Right lobe of liver (tissue), 6 donors: Measurements from ENCODE around the gene CASD1. TPM values are rescaled to one million over a fixed set of nuclear protein-coding genes. Genes with fewer than 3 reads are reported as not detected.

Experiments used
- ATAC-seq, 4 donors: fragments of 200-7000 bp; cut with Tn5 transposase; one replicate each; pipeline ENCODE4 v1.9.1; 2020; ENCODE audit warnings: mild to moderate bottlenecking in 4 of 4, moderate library complexity in 4 of 4
- DNase-seq, 3 donors: peaks; one replicate each; pipeline ENCODE4 v3.0.0-alpha.2; 2020
- H3K27ac ChIP-seq, 3 donors: fragments of 200-600 bp; one replicate each; pipeline ENCODE4 v1.8.0; 2022
- H3K27me3 ChIP-seq, 2 donors: fragments of 200-600 bp; one replicate each; pipeline ENCODE4 v1.8.0; 2022
- H3K36me3 ChIP-seq, 4 donors: fragments of 200-600 bp; sonication (generic) in 1 of 4; one replicate each; pipeline versions ENCODE4 v1.5.1 to v1.8.0; 2017 to 2022; ENCODE audit warnings: control low read depth in 1 of 4
- H3K4me1 ChIP-seq, 4 donors: fragments of 200-600 bp; sonication (generic) in 1 of 4; one replicate each; pipeline versions ENCODE4 v1.5.1 to v1.8.0; 2017 to 2022; ENCODE audit warnings: control low read depth in 1 of 4
- H3K4me3 ChIP-seq, 3 donors: fragments of 200-600 bp; one replicate each; pipeline ENCODE4 v1.8.0; 2022
- H3K9me3 ChIP-seq, 4 donors: fragments of 200-600 bp; sonication (generic) in 1 of 4; one replicate each; pipeline versions ENCODE4 v1.5.1 to v1.8.0; 2017 to 2022; ENCODE audit warnings: control low read depth in 1 of 4
- CTCF ChIP-seq, 4 donors: fragments of 200-600 bp in 3 of 4; fragments of 450-650 bp in 1 of 4; IDR thresholded peaks; one replicate each; pipeline versions ENCODE4 v1.5.1 to v1.8.0; 2016 to 2022; ENCODE audit warnings: antibody characterized with exemption in 4 of 4, mild to moderate bottlenecking in 2 of 4
- POLR2A ChIP-seq: fragments of 450-650 bp; IDR thresholded peaks from one replicate; pipeline ENCODE4 v1.6.1; 2017; ENCODE audit warnings: antibody characterized with exemption, mild to moderate bottlenecking
- WGBS: methylation state at CpG from one replicate; pipeline ENCODE4 v1.1.6; 2018; ENCODE audit warnings: low coverage, low lambda C conversion rate; ENCODE audit not compliant: insufficient coverage; ENCODE audit errors: missing lambda C conversion rate; 5-methylcytosine and 5-hydroxymethylcytosine counted together
- intact Hi-C, 2 donors: fragments of 100-400 bp; cut with DNase I; formaldehyde crosslinking; loops; one replicate each; pipeline versions ENCODE4 v1.11.2 to v1.14.1; 2022
- total RNA-seq, 6 experiments: library from RNA; depleted of rRNA in 2 of 6; stranded (reverse); fragments of >200 nt in 2 of 6; fragmentation: NEBNext Ultra II Directional in 3 of 6; extraction: Animal tissue kit (Norgen Biotek cat#: 25700) in 3 of 6; gene quantifications; one replicate each; pipeline versions ENCODE4 v1.1.0 to v1.2.4, GENCODE V29; 2016 to 2023
- donor health status: DM: no; HTN: yes; CAD: no.
- donor health status: DM: no; HTN: no; CAD: no.
- donor health status: DM: no; HTN: no; CAD: no.
- donor health status: DM: no; HTN: yes; CAD: no.
- donor health status: DM: no; HTN: yes; CAD: no.

CASD1 gene
- total RNA-seq, 6 experiments from 2014 or later, result 4.5 to 10.4 (median 7.2) TPM

DNA sequence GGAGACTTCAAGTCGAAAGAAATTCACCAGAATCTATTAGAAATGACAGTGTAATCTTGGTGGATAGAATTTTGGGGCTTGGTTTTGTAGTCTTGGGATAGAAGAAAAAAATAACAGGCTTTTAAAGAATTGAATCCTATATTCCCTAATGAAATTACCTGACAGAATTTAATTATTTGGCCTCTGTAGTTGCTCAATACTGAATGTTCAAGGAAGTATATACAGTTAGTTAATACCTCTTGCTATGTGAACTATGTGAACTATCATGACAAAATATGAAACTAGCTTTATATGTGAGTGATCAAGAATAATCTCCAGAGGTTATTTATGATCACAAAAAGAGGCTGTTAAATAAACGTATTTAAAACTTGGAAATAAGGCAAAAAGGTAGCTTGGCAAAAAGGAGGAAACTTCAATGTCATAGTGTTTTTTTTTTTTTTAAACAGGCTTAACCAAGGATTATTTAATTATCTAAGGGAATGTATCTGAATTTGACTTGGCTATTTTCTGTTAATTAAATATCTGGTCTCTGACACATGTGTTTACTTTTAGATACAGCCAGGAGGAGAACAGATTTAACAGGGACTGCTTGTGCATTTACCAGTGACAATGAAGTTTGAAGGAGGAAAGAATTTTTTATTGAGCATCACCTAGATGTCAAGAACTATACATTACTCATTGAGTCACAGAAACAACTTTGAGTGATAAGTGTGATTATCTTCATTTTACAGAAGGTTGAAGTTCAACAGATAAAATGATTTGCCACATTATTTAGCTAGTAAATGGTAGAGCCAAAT lies 11.5 kb upstream of the CASD1 start:
- intact Hi-C loops, result no loop called here

DNA sequence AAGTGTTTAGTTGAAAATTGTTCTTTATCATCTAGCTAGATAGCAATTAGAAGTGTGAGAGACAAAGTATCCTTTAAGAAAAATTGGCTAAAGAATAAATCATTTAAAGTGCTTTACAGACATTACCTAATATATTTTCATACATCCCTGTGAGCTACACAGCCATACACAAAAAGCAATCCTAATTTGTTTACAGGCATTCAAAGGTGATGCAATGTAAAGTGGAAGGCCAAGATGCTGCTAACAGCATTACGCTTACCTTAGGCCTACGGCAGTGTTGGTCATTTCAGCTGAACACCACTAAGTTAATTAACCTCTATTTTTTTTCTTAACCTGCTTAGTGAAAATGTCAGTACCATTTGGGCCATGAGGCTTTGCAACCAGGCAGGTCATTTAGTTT lies 10.7 kb upstream of the CASD1 start:
- Histone ChIP-seq H3K4me3 (no peak overlapping the region), H3K27me3 (no peaks in the 10 kb centered on the region), H3K9me3 (no peaks in the 10 kb centered on the region), H3K27ac (no peak overlapping the region), H3K36me3 (no peaks in the 10 kb centered on the region), H3K4me1 (no peaks in the 10 kb centered on the region)
- intact Hi-C loops, result no loop called here
- ATAC-seq (no peak), DNase-seq (no peak)
- WGBS, result 90% methylated on average over 2 of the region's 2 CpGs
- no peak for TF ChIP-seq POLR2A
- TF ChIP-seq CTCF (IDR thresholded peaks at IDR 0.05), result no peak

More for the DNA sequence above, 11.5 kb upstream of the CASD1 start:
- 56% methylated on average over 1 of the region's 2 CpGs for WGBS
- no peak overlapping the region for H3K4me3 ChIP-seq
- no peaks in the 10 kb centered on the region for H3K36me3 ChIP-seq
- H3K9me3 ChIP-seq, result no peaks in the 10 kb centered on the region
- no peak overlapping the region for H3K27ac ChIP-seq
- H3K27me3 ChIP-seq, result no peaks in the 10 kb centered on the region
- ATAC-seq (no peak), DNase-seq (no peak)
- H3K4me1 ChIP-seq, result no peaks in the 10 kb centered on the region
- TF ChIP-seq CTCF (IDR thresholded peaks at IDR 0.05) (no peak), POLR2A (no peak)

GRCh38 chr7:94507462-94507861 lies 2.1 kb upstream of the CASD1 start:
- intact Hi-C loops, result no loop called here
- DNase-seq (no peak), ATAC-seq (no peak)
- WGBS, result 100% methylated on average over 1 of the region's 1 CpG
- H3K27me3 ChIP-seq, result no peaks in the 10 kb centered on the region
- H3K4me1 ChIP-seq, result peaks cover 0 to 9% (median 4%) of the 10 kb centered on the region in 4 donors
- H3K36me3 ChIP-seq, result no peaks in the 10 kb centered on the region
- no peak overlapping the region for H3K4me3 ChIP-seq
- no peaks in the 10 kb centered on the region for H3K9me3 ChIP-seq
- TF ChIP-seq POLR2A, result no peak
- no peak overlapping the region for H3K27ac ChIP-seq

GRCh38 chr7:94507962-94508361 lies 1.6 kb upstream of the CASD1 start:
- DNase-seq, result no peak
- no peak overlapping the region for H3K4me3 ChIP-seq
- intact Hi-C loops, result no loop called here
- H3K27ac ChIP-seq, result no peak overlapping the region
- no peak for TF ChIP-seq POLR2A
- no peak for TF ChIP-seq CTCF (IDR thresholded peaks at IDR 0.05)
- no peaks in the 10 kb centered on the region for H3K9me3 ChIP-seq
- H3K36me3 ChIP-seq, result no peaks in the 10 kb centered on the region
- peaks cover 0 to 9% (median 4%) of the 10 kb centered on the region in 4 donors for H3K4me1 ChIP-seq
- H3K27me3 ChIP-seq, result no peaks in the 10 kb centered on the region
- no peak for ATAC-seq

- 0% methylated on average over 1 of the region's 75 CpGs for WGBS
Measured at GRCh38 chr7:94509887-94510581, 425 bp downstream of the CASD1 start.

More at GRCh38 chr7:94509887-94510581, 425 bp downstream of the CASD1 start:
- peak; percentile 60 for TF ChIP-seq POLR2A
- TF ChIP-seq CTCF (IDR thresholded peaks at IDR 0.05), result peak in 3 of 4 donors; percentile 8 to 37 (median 20)
- peak overlapping the region; percentile 84 to 90 (median 87) for H3K4me3 ChIP-seq
- no peaks in the 10 kb centered on the region for H3K27me3 ChIP-seq
- ATAC-seq (peak; percentile 84 to 92 (median 88)), DNase-seq (peak; percentile 75 to 78 (median 75))
- H3K27ac ChIP-seq, result peak overlapping the region; percentile 81 to 88 (median 85)
- H3K4me1 ChIP-seq, result peaks cover 0 to 9% (median 4%) of the 10 kb centered on the region in 4 donors
- H3K36me3 ChIP-seq, result no peaks in the 10 kb centered on the region
- intact Hi-C loops, result no loop called here
- H3K9me3 ChIP-seq, result no peaks in the 10 kb centered on the region
